GM10248 (cell line): ENCODE data around the gene ILDR2.

Experiments
- CTCF ChIA-PET: fragments of 300-600 bp; sonication (Branson Sonifier 250); formaldehyde crosslinking; extraction: SDS; loops from one replicate; lab custom pipeline; 2021; ENCODE audit warnings: antibody characterized with exemption; lab: Yijun Ruan, JAX
- POLR2A ChIA-PET: fragments of 350-650 bp; sonication (Branson Sonifier 250); formaldehyde crosslinking; extraction: SDS; loops from one replicate; lab custom pipeline; 2020; ENCODE audit warnings: antibody characterized with exemption; lab: Yijun Ruan, JAX
- DNase-seq: peaks from one replicate; pipeline ENCODE4 v3.0.0; 2012; ENCODE audit errors: extremely low spot score
- TF ChIP-seq, protein P1 (sequence below): IDR thresholded peaks from 2 replicates; pipeline ENCODE4 v1.5.1; 2012; ENCODE audit warnings: mild to moderate bottlenecking, low read depth; ENCODE audit errors: extremely low read depth, missing control alignments, control extremely low read depth

ILDR2 gene

GRCh38 chr1:166911624-166912023 is 63.7 kb downstream of the ILDR2 start:
- CTCF ChIA-PET = interaction anchor here (0.7 to 17.7 kb wide), 10 partner anchors 11 to 308 kb away, joined by 3 to 659 read pairs (median 14); partner anchors contain the start of genes POU2F1 and TADA1
- DNase-seq = no peak
- TF ChIP-seq, protein P1, sequence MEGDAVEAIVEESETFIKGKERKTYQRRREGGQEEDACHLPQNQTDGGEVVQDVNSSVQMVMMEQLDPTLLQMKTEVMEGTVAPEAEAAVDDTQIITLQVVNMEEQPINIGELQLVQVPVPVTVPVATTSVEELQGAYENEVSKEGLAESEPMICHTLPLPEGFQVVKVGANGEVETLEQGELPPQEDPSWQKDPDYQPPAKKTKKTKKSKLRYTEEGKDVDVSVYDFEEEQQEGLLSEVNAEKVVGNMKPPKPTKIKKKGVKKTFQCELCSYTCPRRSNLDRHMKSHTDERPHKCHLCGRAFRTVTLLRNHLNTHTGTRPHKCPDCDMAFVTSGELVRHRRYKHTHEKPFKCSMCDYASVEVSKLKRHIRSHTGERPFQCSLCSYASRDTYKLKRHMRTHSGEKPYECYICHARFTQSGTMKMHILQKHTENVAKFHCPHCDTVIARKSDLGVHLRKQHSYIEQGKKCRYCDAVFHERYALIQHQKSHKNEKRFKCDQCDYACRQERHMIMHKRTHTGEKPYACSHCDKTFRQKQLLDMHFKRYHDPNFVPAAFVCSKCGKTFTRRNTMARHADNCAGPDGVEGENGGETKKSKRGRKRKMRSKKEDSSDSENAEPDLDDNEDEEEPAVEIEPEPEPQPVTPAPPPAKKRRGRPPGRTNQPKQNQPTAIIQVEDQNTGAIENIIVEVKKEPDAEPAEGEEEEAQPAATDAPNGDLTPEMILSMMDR = no peak
- POLR2A ChIA-PET = no interaction called here

GRCh38 chr1:166910396-166910994 is 64.8 kb downstream of the ILDR2 start:
- TF ChIP-seq, protein P1 = peak; percentile 82
- ChIA-PET CTCF (interaction anchor here (0.6 to 17.7 kb wide), 63 partner anchors 8 to 778 kb away, joined by 3 to 659 read pairs (median 5); partner anchors contain the start of genes POGK, POU2F1 and TADA1), POLR2A (no interaction called here)

DNA sequence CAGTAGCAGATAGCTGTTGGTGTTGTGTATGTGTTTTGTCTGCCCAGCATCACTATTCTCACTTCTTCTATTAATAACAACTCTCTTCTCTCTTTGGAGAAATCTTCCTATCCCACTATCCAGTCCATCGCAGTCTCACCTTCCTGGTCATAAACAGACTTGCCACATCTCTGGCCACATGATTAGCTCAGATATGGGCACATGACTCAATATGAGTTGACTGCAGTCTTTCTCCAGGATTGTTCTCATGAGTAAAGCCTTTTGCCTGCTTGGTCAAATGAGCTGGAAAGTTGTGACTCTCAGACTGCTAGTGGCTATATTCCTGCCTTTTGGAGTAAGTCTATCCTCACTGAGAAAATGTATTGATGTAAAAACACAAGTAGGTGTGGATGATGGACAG is 66.4 kb downstream of the ILDR2 start:
- ChIA-PET CTCF (interaction anchor here (0.6 to 17.7 kb wide), 16 partner anchors 9 to 533 kb away, joined by 3 to 659 read pairs (median 12); no protein-coding TSS in a partner anchor), POLR2A (no interaction called here)
- no peak for DNase-seq
- TF ChIP-seq, protein P1 = no peak

More at GRCh38 chr1:166910396-166910994, 64.8 kb downstream of the ILDR2 start:
- peak; percentile 74 for DNase-seq

- TF ChIP-seq, protein P1 = no peak
- ChIA-PET CTCF (interaction anchor here (1.5 to 17.7 kb wide), 2 partner anchors 10 to 151 kb away, joined by 4 to 659 read pairs; no protein-coding TSS in a partner anchor), POLR2A (no interaction called here)
- DNase-seq = peak; percentile 17
Observed at GRCh38 chr1:166907763-166908162, 67.6 kb downstream of the ILDR2 start.

- DNase-seq = no peak
- TF ChIP-seq, protein P1 = no peak
- ChIA-PET CTCF (interaction anchor here (1.1 to 17.7 kb wide), 3 partner anchors 9 to 151 kb away, joined by 3 to 659 read pairs (median 4); no protein-coding TSS in a partner anchor), POLR2A (no interaction called here)
Observed at GRCh38 chr1:166907051-166907450, 68.3 kb downstream of the ILDR2 start.

DNA sequence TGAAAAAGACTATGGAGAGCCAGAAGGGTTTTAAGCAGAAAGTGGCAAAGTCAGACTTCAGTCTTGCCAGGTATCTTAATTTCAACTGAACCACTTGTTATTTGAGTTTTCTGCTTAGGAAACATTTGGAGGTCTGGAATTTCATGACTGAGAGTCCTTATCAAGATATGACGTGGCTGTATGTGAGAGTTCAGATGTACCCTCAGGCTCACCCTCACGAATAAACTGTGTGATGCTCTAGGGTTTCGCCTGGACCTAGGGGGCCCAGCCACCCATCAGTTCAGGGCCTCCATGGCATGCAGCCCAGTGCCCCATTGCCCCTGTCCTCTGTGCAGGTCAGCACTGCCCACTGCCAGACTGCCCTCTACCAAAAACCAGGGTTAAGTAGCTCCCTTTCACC is 68.7 kb downstream of the ILDR2 start:
- TF ChIP-seq, protein P1 = no peak
- ChIA-PET POLR2A (no interaction called here), CTCF (interaction anchor here (1.1 to 17.7 kb wide), 5 partner anchors 8 to 152 kb away, joined by 3 to 659 read pairs (median 4); no protein-coding TSS in a partner anchor)
- no peak for DNase-seq
